ENCODE results near the gene HOXB6.

The HOXB6 gene

GRCh38 chr17:48546924-48547807 is 57.6 kb downstream of the HOXB6 start (continued):
- TF ChIP-seq, protein P1, sequence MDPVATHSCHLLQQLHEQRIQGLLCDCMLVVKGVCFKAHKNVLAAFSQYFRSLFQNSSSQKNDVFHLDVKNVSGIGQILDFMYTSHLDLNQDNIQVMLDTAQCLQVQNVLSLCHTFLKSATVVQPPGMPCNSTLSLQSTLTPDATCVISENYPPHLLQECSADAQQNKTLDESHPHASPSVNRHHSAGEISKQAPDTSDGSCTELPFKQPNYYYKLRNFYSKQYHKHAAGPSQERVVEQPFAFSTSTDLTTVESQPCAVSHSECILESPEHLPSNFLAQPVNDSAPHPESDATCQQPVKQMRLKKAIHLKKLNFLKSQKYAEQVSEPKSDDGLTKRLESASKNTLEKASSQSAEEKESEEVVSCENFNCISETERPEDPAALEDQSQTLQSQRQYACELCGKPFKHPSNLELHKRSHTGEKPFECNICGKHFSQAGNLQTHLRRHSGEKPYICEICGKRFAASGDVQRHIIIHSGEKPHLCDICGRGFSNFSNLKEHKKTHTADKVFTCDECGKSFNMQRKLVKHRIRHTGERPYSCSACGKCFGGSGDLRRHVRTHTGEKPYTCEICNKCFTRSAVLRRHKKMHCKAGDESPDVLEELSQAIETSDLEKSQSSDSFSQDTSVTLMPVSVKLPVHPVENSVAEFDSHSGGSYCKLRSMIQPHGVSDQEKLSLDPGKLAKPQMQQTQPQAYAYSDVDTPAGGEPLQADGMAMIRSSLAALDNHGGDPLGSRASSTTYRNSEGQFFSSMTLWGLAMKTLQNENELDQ (tag by site-specific recombination; IDR thresholded peaks at IDR 0.05; ENCODE audit: low read depth) = no peak
- no peak for TF ChIP-seq ZNF473 (tag by site-specific recombination; IDR thresholded peaks at IDR 0.05)
- TF ChIP-seq, protein P2, sequence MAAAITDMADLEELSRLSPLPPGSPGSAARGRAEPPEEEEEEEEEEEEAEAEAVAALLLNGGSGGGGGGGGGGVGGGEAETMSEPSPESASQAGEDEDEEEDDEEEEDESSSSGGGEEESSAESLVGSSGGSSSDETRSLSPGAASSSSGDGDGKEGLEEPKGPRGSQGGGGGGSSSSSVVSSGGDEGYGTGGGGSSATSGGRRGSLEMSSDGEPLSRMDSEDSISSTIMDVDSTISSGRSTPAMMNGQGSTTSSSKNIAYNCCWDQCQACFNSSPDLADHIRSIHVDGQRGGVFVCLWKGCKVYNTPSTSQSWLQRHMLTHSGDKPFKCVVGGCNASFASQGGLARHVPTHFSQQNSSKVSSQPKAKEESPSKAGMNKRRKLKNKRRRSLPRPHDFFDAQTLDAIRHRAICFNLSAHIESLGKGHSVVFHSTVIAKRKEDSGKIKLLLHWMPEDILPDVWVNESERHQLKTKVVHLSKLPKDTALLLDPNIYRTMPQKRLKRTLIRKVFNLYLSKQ (tag by site-specific recombination; IDR thresholded peaks at IDR 0.05; ENCODE audit: borderline replicate concordance) = no peak
- TF ChIP-seq GLIS2 (tag by site-specific recombination; IDR thresholded peaks at IDR 0.05) = peak; percentile 14; the same call in 1 of the 2 replicates
- TF ChIP-seq GLI2 (tag by site-specific recombination; IDR thresholded peaks at IDR 0.05; ENCODE audit: borderline replicate concordance, low read depth) = peak; percentile 68; the same call in 1 of the 2 replicates
- no peak for TF ChIP-seq ZNF792 (tag by site-specific recombination; IDR thresholded peaks at IDR 0.05)
- TF ChIP-seq, protein P3, sequence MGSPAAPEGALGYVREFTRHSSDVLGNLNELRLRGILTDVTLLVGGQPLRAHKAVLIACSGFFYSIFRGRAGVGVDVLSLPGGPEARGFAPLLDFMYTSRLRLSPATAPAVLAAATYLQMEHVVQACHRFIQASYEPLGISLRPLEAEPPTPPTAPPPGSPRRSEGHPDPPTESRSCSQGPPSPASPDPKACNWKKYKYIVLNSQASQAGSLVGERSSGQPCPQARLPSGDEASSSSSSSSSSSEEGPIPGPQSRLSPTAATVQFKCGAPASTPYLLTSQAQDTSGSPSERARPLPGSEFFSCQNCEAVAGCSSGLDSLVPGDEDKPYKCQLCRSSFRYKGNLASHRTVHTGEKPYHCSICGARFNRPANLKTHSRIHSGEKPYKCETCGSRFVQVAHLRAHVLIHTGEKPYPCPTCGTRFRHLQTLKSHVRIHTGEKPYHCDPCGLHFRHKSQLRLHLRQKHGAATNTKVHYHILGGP (tag by site-specific recombination; IDR thresholded peaks at IDR 0.05) = no peak
- TF ChIP-seq ZNF768 (tag by site-specific recombination; IDR thresholded peaks at IDR 0.05) = no peak
- no peak for TF ChIP-seq ZNF202 (tag by site-specific recombination; IDR thresholded peaks at IDR 0.05; ENCODE audit: borderline replicate concordance)
- no peak for TF ChIP-seq ZNF10 (tag by site-specific recombination; IDR thresholded peaks at IDR 0.05)
- no peak for TF ChIP-seq SP3 (tag by site-specific recombination; IDR thresholded peaks at IDR 0.05)
- TF ChIP-seq PRDM1 (tag by site-specific recombination; IDR thresholded peaks at IDR 0.05) = no peak
- no peak for TF ChIP-seq MYNN (tag by site-specific recombination; IDR thresholded peaks at IDR 0.05; ENCODE audit: borderline replicate concordance)
- TF ChIP-seq ZNF785 (tag by site-specific recombination; IDR thresholded peaks at IDR 0.05) = no peak
- no peak for TF ChIP-seq ZNF292 (tag by site-specific recombination; IDR thresholded peaks at IDR 0.05; ENCODE audit: borderline replicate concordance, low read depth)
- TF ChIP-seq, protein P4, sequence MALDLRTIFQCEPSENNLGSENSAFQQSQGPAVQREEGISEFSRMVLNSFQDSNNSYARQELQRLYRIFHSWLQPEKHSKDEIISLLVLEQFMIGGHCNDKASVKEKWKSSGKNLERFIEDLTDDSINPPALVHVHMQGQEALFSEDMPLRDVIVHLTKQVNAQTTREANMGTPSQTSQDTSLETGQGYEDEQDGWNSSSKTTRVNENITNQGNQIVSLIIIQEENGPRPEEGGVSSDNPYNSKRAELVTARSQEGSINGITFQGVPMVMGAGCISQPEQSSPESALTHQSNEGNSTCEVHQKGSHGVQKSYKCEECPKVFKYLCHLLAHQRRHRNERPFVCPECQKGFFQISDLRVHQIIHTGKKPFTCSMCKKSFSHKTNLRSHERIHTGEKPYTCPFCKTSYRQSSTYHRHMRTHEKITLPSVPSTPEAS (tag by site-specific recombination; IDR thresholded peaks at IDR 0.05) = no peak
- no peak for TF ChIP-seq ZNF670 (tag by site-specific recombination; IDR thresholded peaks at IDR 0.05; ENCODE audit: low read depth)
- TF ChIP-seq ZNF335 (tag by site-specific recombination; conservative IDR thresholded peaks at IDR 0.05) = peak; percentile 55
- no peak for TF ChIP-seq ZNF830 (tag by site-specific recombination; IDR thresholded peaks at IDR 0.05; ENCODE audit: low read depth)
- TF ChIP-seq ZNF211 (tag by site-specific recombination; IDR thresholded peaks at IDR 0.05; ENCODE audit: low read depth) = no peak
- TF ChIP-seq SP2 (tag by site-specific recombination; IDR thresholded peaks at IDR 0.05) = peak; percentile 15
- peak; percentile 12; the same call in 1 of the 2 replicates for TF ChIP-seq ZNF639 (tag by site-specific recombination; IDR thresholded peaks at IDR 0.05)
- TF ChIP-seq ZNF623 (tag by site-specific recombination; IDR thresholded peaks at IDR 0.05) = no peak
- no peak for TF ChIP-seq ZNF354C (tag by site-specific recombination; IDR thresholded peaks at IDR 0.05; ENCODE audit: borderline replicate concordance, low read depth)
- no peak for TF ChIP-seq SCRT1 (tag by site-specific recombination; IDR thresholded peaks at IDR 0.05; ENCODE audit: borderline replicate concordance)
- peak; percentile 88 for TF ChIP-seq ZNF24 (tag by site-specific recombination; IDR thresholded peaks at IDR 0.05)
- TF ChIP-seq ZSCAN16 (tag by site-specific recombination; IDR thresholded peaks at IDR 0.05) = 0 out of 2 replicates have a peak, but pooled peaks have one; percentile 55
- TF ChIP-seq, protein P5, sequence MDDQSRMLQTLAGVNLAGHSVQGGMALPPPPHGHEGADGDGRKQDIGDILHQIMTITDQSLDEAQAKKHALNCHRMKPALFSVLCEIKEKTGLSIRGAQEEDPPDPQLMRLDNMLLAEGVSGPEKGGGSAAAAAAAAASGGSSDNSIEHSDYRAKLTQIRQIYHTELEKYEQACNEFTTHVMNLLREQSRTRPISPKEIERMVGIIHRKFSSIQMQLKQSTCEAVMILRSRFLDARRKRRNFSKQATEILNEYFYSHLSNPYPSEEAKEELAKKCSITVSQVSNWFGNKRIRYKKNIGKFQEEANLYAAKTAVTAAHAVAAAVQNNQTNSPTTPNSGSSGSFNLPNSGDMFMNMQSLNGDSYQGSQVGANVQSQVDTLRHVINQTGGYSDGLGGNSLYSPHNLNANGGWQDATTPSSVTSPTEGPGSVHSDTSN (CRISPR knock-in tag; IDR thresholded peaks at IDR 0.05) = no peak
- no peak for TF ChIP-seq ZNF175 (tag by site-specific recombination; IDR thresholded peaks at IDR 0.05)
- peak; percentile 65 for TF ChIP-seq ZFHX2 (tag by site-specific recombination; conservative IDR thresholded peaks at IDR 0.05)
- no peak for TF ChIP-seq REPIN1 (tag by site-specific recombination; IDR thresholded peaks at IDR 0.05; ENCODE audit: low read depth)
